ENCODE data around the gene FAM184B. TPM values are rescaled to one million over a fixed set of nuclear protein-coding genes. Genes with fewer than 3 reads are reported as not detected.
"Not testable (repeated sequence)": the region's sequence is repeated elsewhere in the genome, so short reads cannot be mapped to it uniquely, and the experiment has no call there.

The FAM184B gene
- total and polyA plus RNA-seq, 5 experiments from 2014 or later, result 0.03 to 0.13 TPM; not detected in 3

DNA sequence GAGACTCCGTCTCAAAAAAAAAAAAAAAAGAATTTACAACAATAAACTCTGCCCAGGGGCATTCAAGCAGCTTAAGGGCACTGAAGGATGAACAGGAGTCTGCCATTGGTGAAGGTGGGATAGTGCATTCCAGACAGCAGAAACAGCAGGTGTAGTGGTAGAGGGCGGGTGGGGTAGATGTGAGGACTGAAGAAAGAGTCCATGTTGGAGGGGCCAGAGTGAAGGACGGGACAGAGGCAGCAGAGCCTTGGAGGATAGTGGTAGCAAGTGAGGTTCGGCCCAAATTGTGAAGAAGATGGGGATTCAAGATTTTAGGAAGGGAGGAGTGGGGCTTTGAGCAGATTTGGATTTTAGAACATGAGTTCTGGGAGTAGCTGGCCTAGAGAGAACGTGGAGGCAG lies 91.3 kb downstream of the FAM184B start:
- no peaks in the 10 kb centered on the region for H3K9me3 Mint-ChIP-seq

DNA sequence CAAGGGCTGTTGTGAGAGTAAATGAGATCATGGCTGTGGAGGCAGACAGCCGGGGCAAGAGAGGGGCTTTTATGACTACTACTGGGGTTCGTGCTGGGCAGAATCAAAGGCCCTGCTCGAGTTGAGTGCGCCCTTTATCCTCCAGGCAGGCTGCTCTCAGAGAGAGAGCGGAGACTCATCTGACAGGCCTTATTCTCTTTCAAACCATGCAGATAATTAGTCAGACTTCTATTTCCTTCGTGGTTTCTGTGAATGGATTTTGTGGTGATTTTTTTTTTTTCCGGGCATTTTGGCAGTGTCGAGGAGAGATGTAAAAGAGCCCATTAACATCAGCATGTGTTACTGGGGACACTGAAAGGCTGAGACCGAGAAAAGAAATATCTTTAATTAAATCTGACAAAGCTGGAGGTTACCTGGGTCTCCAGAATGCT lies 93.4 kb downstream of the FAM184B start:
- Mint-ChIP-seq H3K4me3 (no peak overlapping the region), H3K27ac (peak overlapping the region in 1 of 10 donors; percentile 39), H3K36me3 (no peaks in the 10 kb centered on the region), H3K27me3 (peaks cover 0 to 7% (median 0%) of the 10 kb centered on the region in 5 donors), H3K4me1 (peaks cover 0 to 2% (median 0%) of the 10 kb centered on the region in 4 donors), H3K9me3 (no peaks in the 10 kb centered on the region)
- POLR2A ChIA-PET, result no interaction called here
- ATAC-seq, result no peak
- no peak for DNase-seq

More for the DNA sequence above, 91.3 kb downstream of the FAM184B start:
- H3K4me3 Mint-ChIP-seq, result no peak overlapping the region
- H3K36me3 Mint-ChIP-seq, result no peaks in the 10 kb centered on the region
- ATAC-seq (no peak), DNase-seq (no peak)
- H3K27ac Mint-ChIP-seq, result no peak overlapping the region
- peaks cover 0 to 14% (median 0%) of the 10 kb centered on the region in 5 donors for H3K27me3 Mint-ChIP-seq
- peaks cover 0 to 2% (median 0%) of the 10 kb centered on the region in 4 donors for H3K4me1 Mint-ChIP-seq
- POLR2A ChIA-PET, result no interaction called here

DNA sequence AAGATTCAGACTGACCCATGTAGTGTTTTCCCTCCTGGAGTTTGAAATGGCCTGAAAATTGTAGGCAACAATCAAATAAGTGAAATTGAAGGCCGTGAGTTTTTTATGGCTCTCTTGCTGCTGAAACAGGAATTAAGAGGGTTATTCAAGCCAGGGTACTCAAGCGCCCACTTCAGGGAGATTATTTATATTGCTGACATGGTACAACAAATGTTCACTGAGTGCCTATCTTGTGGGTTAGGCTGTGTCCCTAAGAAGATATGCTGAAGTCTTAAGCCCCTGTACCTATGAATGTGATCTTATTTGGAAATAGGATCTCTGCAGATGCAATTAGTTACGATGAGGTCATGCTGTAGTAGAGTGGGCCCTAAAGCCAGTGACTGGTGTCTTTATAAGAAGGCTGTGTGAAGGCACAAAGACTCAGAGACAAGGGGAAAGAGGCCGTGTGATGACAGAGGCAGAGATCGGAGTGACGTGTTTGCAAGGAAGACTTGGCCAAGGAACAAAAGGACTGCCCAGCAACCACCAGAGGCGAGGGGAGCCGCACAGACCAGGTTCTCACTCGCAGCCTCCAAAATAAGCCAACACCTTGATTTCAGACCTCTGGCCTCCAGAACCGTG lies 94.1 kb downstream of the FAM184B start:
- ATAC-seq, result no peak
- POLR2A ChIA-PET, result no interaction called here
- Mint-ChIP-seq H3K9me3 (no peaks in the 10 kb centered on the region), H3K27ac (no peak overlapping the region), H3K4me1 (peaks cover 0 to 2% (median 0%) of the 10 kb centered on the region in 4 donors), H3K4me3 (no peak overlapping the region), H3K36me3 (no peaks in the 10 kb centered on the region), H3K27me3 (peaks cover 0 to 7% (median 0%) of the 10 kb centered on the region in 5 donors)
- DNase-seq, result no peak

DNA sequence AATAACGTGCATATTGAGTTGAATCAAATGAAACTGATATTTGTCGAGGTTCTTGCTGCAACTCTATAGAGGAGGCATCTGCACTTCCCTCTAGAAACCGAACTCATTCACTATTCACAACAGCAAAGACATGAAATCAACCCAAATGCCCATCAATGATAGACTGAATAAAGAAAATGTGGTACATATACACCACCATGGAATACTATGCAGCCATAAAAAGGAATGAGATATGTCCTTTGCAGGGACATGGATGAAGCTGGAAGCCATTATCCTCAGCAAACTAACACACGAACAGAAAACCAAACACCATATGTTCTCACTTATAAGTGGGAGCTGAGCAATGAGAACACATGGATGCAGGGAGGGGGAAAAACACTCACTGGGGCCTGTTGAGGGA lies 96.8 kb downstream of the FAM184B start:
- H3K36me3 Mint-ChIP-seq, ATAC-seq, DNase-seq, H3K4me3 Mint-ChIP-seq, H3K27ac Mint-ChIP-seq, H3K27me3 Mint-ChIP-seq, H3K9me3 Mint-ChIP-seq, H3K4me1 Mint-ChIP-seq: not testable (repeated sequence)
- POLR2A ChIA-PET, result interaction anchor here (0.7 kb wide), 1 partner anchor 874 kb away, joined by 7 read pairs; no protein-coding TSS in a partner anchor

DNA sequence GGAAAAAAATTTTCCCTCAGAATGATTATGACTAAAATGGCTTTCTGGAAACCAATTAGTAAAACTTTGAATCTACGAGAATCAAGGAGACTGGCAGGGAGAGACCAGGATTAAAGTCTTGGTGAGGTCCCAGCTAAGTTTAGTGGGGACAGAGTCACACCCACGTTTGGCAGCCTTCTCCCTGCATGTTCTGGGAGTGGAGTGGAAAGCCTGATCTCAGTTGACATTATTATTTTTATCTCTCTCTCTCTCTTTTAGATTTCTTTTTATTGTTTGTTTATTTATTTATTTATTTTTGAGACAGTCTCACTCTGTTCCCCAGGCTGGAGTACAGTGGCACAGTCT lies 99.2 kb downstream of the FAM184B start:
- Mint-ChIP-seq H3K4me1 (no peaks in the 10 kb centered on the region), H3K36me3 (peaks cover 0 to 2% (median 0%) of the 10 kb centered on the region in 3 donors), H3K27me3 (peaks cover 0 to 2% (median 0%) of the 10 kb centered on the region in 5 donors), H3K9me3 (no peaks in the 10 kb centered on the region), H3K4me3 (no peak overlapping the region), H3K27ac (no peak overlapping the region)
- no peak for ATAC-seq
- POLR2A ChIA-PET, result no interaction called here
- no peak for DNase-seq

DNA sequence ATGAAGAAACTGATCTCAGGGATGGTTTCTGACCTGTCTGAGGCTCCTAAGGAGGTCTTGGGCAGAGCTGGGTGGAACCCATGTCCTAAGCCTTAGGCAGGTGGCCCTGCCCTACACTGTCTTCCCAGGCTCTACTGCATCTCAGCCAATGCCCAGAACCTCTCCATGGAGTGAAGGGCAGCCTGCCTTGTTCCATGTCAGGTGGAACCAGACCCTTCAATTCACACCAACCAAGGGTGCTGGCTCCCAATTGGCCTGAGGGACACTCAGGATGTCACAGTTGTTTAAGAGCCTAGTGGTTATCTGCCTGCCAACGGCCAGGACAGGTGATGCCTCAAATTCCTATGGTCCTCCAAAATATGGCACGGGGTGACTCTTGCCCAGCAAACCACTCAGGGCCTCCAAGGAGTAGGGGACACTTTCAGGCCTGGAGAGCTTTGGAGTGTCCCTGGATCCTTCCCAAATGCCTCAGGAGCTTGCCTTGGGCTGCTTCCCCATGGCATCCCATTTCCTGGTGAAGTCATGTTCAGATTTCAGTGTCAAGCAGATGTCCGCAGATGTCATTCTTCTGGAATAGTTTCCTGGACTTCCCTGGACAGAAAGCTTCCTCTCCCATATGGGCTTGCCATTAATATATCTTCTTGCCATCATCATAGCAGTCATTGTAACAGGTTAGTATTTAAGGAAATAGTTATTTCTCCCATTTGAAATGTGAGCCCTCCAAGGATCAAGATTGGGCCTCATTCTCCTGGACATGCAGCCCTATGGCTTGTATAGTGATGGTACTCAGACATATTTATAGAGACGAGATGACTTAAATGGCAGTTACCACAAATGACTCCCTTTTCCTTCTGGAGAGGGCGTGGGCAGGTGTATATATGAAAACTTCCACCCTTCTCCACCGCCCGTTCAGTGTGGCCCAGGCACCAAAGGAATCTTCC lies 99.9 kb downstream of the FAM184B start:
- H3K36me3 Mint-ChIP-seq, result peaks cover 0 to 2% (median 0%) of the 10 kb centered on the region in 3 donors
- ATAC-seq (no peak), DNase-seq (no peak)
- POLR2A ChIA-PET, result no interaction called here
- H3K27ac Mint-ChIP-seq, result peak overlapping the region in 1 of 10 donors; percentile 18
- H3K4me1 Mint-ChIP-seq, result no peaks in the 10 kb centered on the region
- H3K4me3 Mint-ChIP-seq, result no peak overlapping the region
- no peaks in the 10 kb centered on the region for H3K9me3 Mint-ChIP-seq
- H3K27me3 Mint-ChIP-seq, result peaks cover 0 to 2% (median 0%) of the 10 kb centered on the region in 5 donors

DNA sequence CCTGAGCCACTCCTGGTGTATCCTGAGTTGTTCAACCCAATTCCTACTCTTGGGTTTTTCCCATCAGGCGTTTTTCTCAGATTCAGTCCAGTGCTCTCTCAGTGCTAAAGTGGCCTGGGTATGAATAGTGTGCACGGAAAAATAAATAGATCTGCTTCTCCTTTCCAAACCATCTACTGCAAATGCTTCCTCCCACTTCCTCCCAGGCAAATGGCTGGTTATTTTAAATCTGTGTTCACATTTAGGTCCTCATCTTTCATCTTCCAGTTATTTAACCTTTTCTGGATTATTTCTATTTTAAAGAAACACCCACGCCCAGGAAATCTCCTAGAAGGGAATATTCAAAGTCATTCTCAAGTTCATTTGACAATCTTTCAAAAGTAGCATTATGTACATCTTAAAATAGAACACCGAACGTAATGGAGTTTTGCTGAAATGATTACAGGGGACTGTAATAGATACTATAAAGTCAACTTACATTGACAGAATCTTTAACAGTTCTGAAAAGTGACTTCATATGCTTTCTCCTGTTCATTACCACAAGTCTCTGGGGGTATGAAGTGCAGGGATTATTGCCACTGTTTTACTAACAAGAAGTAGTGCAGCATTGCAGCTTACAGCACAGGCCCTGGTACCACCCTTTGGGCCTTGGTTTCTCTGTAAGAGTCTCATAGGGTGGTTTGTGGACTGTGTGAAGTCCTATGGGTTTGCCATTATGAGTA lies 100.7 kb downstream of the FAM184B start:
- ATAC-seq (no peak), DNase-seq (no peak)
- H3K9me3 Mint-ChIP-seq, result no peaks in the 10 kb centered on the region
- H3K27me3 Mint-ChIP-seq, result peaks cover 0 to 2% (median 0%) of the 10 kb centered on the region in 5 donors
- no peaks in the 10 kb centered on the region for H3K4me1 Mint-ChIP-seq
- H3K4me3 Mint-ChIP-seq, result no peak overlapping the region
- peaks cover 0 to 2% (median 0%) of the 10 kb centered on the region in 3 donors for H3K36me3 Mint-ChIP-seq
- no peak overlapping the region for H3K27ac Mint-ChIP-seq
- POLR2A ChIA-PET, result no interaction called here

DNA sequence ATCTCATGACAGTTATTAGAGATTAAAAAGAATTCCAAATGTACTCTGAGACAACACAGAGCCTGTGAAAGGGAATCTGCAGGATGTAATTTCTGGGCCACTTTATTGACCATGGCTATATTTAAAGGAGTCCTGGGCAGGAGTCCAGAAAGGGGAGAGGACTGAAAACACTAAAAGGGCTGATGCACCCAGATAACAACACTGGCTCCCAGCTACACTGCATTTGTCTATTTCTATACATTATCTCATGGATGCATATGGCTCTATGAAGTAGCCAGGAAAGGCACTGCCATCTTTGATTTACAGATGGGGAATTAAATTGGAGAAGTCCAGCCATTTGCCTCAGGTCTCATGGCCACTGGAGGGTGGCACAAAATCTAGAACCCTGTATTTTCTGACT lies 111.0 kb downstream of the FAM184B start:
- ATAC-seq, result no peak
- peaks cover 11 to 29% (median 17%) of the 10 kb centered on the region in 9 donors for H3K9me3 Mint-ChIP-seq
- H3K27me3 Mint-ChIP-seq, result peaks cover 0 to 11% (median 5%) of the 10 kb centered on the region in 5 donors
- no peak overlapping the region for H3K27ac Mint-ChIP-seq
- H3K36me3 Mint-ChIP-seq, result peaks cover 0 to 15% (median 13%) of the 10 kb centered on the region in 3 donors
- peaks cover 0 to 2% (median 1%) of the 10 kb centered on the region in 4 donors for H3K4me1 Mint-ChIP-seq
- POLR2A ChIA-PET, result no interaction called here
- no peak overlapping the region for H3K4me3 Mint-ChIP-seq
- DNase-seq, result no peak

DNA sequence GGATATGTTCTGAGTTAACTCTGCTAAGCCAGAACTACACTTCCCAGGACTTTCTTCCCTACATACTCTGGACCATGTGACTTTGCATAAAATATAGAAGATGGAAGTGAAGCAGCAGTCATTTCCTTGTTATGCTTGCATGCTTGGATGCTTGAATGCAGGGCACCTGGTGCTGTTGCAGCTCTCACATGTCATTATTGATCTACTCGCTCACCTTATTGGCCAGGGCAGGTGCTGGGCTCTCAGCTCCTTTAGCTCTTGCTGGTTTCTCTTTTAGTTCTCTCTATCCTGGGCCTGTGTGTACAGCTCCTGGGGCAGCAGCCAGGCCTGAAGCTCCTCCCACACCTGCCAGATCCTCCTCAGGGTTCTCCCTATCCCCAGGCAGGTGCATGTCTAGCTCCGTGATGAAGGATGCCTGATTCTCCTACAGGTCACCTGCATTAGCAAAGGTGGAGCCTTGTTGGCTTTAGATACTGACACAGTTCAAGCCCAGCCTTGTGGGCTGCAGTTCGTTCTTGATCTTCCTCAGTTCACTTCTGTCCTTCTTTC lies 113.7 kb downstream of the FAM184B start:
- POLR2A ChIA-PET, result interaction anchor here (0.6 kb wide), 1 partner anchor 16 kb away, joined by 3 read pairs; no protein-coding TSS in a partner anchor
- no peak for ATAC-seq
- DNase-seq, result no peak
- Mint-ChIP-seq H3K4me1 (peaks cover 2 to 14% (median 8%) of the 10 kb centered on the region in 4 donors), H3K4me3 (no peak overlapping the region), H3K9me3 (peaks cover 10 to 20% (median 17%) of the 10 kb centered on the region in 9 donors), H3K27me3 (peaks cover 0 to 11% (median 4%) of the 10 kb centered on the region in 5 donors), H3K27ac (peak overlapping the region in 1 of 10 donors; percentile 58), H3K36me3 (peaks cover 0 to 15% (median 13%) of the 10 kb centered on the region in 3 donors)

DNA sequence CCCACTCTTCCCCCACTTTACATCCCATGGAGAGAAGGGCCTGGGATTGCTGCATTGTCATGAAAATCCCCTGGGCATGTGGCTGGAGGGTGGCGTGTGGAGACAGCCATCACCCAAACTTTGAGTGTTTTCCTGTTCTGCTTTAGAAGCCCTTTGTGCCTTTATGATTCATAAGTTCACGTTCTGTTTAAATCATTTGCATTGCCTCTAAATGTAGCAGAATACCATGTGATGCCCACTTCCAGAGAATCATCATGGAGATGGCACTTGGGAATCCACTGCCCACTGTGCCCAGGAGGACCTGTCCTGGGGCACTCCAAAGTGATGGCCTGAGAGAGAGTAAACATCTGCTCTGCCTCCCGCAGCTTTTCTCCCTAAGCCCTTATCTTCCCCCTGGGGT lies 114.2 kb downstream of the FAM184B start:
- no peak for DNase-seq
- no peak for ATAC-seq
- no peak overlapping the region for H3K4me3 Mint-ChIP-seq

DNA sequence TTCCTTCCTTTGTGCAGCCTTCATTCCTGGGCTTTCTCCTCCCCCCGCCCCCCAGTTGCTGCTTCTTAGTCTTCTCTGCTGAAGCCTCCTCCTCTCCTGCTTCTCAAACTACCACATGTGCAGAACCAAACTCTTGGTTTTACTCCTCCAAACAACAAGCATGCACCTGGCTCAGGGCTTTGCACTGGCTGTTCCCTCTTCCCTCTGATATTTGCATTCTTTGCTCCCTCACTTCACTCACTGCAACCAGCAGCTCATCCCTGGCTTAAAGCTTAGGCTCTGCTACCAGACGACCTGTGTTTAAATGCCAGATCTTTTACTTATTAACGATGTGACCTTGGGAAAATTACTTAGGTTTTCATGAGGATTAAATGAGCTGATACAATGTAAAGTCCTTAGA lies 115.6 kb downstream of the FAM184B start:
- Mint-ChIP-seq H3K4me3 (no peak overlapping the region), H3K27me3 (peaks cover 0 to 11% (median 2%) of the 10 kb centered on the region in 5 donors), H3K4me1 (peaks cover 2 to 14% (median 7%) of the 10 kb centered on the region in 4 donors), H3K9me3 (peaks cover 0 to 4% (median under 1%) of the 10 kb centered on the region in 9 donors), H3K27ac (peak overlapping the region in 1 of 10 donors; percentile 15), H3K36me3 (peaks cover 0 to under 1% (median under 1%) of the 10 kb centered on the region in 3 donors)
- POLR2A ChIA-PET, result no interaction called here
- ATAC-seq, result no peak
- no peak for DNase-seq

More for the DNA sequence above, 114.2 kb downstream of the FAM184B start:
- POLR2A ChIA-PET, result no interaction called here
- Mint-ChIP-seq H3K27me3 (peaks cover 0 to 11% (median 2%) of the 10 kb centered on the region in 5 donors), H3K9me3 (peaks cover 6 to 16% (median 14%) of the 10 kb centered on the region in 9 donors), H3K4me1 (peaks cover 2 to 14% (median 8%) of the 10 kb centered on the region in 4 donors), H3K36me3 (peaks cover 0 to 14% (median 12%) of the 10 kb centered on the region in 3 donors), H3K27ac (peak overlapping the region in 1 of 10 donors; percentile 58)

DNA sequence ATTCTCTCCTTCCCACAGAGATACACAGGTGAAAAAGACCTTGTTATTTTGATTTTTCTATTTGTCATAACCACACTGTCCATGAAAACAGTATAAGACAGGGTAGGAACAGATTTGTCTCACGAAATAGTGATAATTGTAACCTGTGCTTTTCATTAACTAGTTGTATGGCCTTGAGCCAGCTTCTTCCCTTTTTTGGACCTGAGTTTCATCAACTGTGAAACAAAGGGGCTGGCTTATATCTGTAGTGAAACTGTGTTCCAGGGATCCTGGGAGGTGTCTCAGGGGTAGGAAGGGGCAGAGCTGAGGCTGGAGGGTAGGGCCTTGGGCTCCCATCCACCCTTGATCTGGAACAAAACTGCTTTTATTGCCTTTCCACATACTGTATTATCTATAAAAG lies 116.1 kb downstream of the FAM184B start:
- H3K4me3 Mint-ChIP-seq, result no peak overlapping the region
- POLR2A ChIA-PET, result no interaction called here
- DNase-seq (no peak), ATAC-seq (no peak)
- H3K36me3 Mint-ChIP-seq, result no peaks in the 10 kb centered on the region
- H3K27ac Mint-ChIP-seq, result peak overlapping the region in 3 of 10 donors; percentile 3 to 38 (median 15)
- peaks cover 0 to 11% (median 2%) of the 10 kb centered on the region in 5 donors for H3K27me3 Mint-ChIP-seq
- peaks cover 0 to 4% (median 0%) of the 10 kb centered on the region in 9 donors for H3K9me3 Mint-ChIP-seq
- peaks cover 2 to 14% (median 7%) of the 10 kb centered on the region in 4 donors for H3K4me1 Mint-ChIP-seq
